K562 (cell line): ENCODE data around the gene PARD3B. TPM values are rescaled to one million over a fixed set of nuclear protein-coding genes. Genes with fewer than 3 reads are reported as not detected.

Experiments
- ATAC-seq: fragments of 200-7000 bp; cut with Tn5 transposase; 3 replicates; pipeline ENCODE4 v1.9.1; 2020; ENCODE audit warnings: moderate library complexity
- BruUV-seq: library from RNA; stranded (reverse); fragments of 400-500 nt; replicated peaks from 2 replicates; lab custom pipeline; 2021; lab: Mats Ljungman, UMichigan
- CTCF ChIA-PET: fragments of 300-600 bp; formaldehyde crosslinking; extraction: SDS; loops from one replicate; lab custom pipeline; 2021; ENCODE audit warnings: low intra/inter-chr PET ratio; lab: Yijun Ruan, JAX
- POLR2A ChIA-PET: fragments of 300-600, 350-650 bp; sonication (Branson Sonifier 250); formaldehyde crosslinking; extraction: SDS; loops from one replicate; lab custom pipeline; 2021; ENCODE audit warnings: antibody characterized with exemption, inconsistent platforms; lab: Yijun Ruan, JAX
- DNase-seq, 4 experiments: peaks; one replicate each; pipeline versions ENCODE4 v3.0.0 to v3.0.0-alpha.2; 2011 to 2018; ENCODE audit warnings: low spot score in 3 of 4, mixed read lengths in 3 of 4; ENCODE audit errors: extremely low read depth in 1 of 4
- FAIRE-seq: peaks from 2 replicates; lab custom pipeline; 2011; peaks lifted over from hg19 to GRCh38; lab: Jason Lieb, UNC
- H2AFZ ChIP-seq: 2 replicates; pipeline ENCODE4 v1.6.0; 2011; ENCODE audit warnings: low read depth, low read length, control low read depth, inconsistent platforms
- H3K27ac ChIP-seq: fragments of 200-600 bp; 3 replicates; pipeline ENCODE4 v1.8.0; 2011; ENCODE audit warnings: low read depth, mild to moderate bottlenecking, control low read depth, inconsistent platforms, low read length, moderate library complexity, mixed read lengths; ENCODE audit errors: extremely low read depth
- H3K27me3 ChIP-seq, 2 experiments: fragments of 300-600 bp in 1 of 2; 2 replicates in 1 of 2; 3 replicates in 1 of 2; pipeline versions ENCODE4 v1.6.0 to v1.8.0; 2011; ENCODE audit warnings: inconsistent platforms in 2 of 2, low read length in 2 of 2, mild to moderate bottlenecking in 1 of 2, mixed read lengths in 1 of 2, moderate library complexity in 1 of 2; ENCODE audit not compliant: control insufficient read depth in 2 of 2, insufficient read depth in 2 of 2
- H3K36me3 ChIP-seq: fragments of 300-600 bp; 3 replicates; pipeline ENCODE4 v1.8.0; 2011; ENCODE audit warnings: mild to moderate bottlenecking, low read length, inconsistent platforms; ENCODE audit not compliant: control insufficient read depth, insufficient read depth
- H3K4me1 ChIP-seq, 2 experiments: fragments of 200-600 bp in 1 of 2; replicated peaks in 1 of 2; 2 replicates in 1 of 2; 3 replicates in 1 of 2; pipeline versions ENCODE4 v1.5.1 to v1.8.0; 2011; ENCODE audit warnings: inconsistent platforms in 2 of 2, low read length in 2 of 2, mild to moderate bottlenecking in 1 of 2, mixed read lengths in 1 of 2, moderate library complexity in 1 of 2; ENCODE audit not compliant: control insufficient read depth in 2 of 2, insufficient read depth in 2 of 2
- H3K4me2 ChIP-seq: 2 replicates; pipeline ENCODE4 v1.6.1; 2011; ENCODE audit warnings: low read length, control low read depth, inconsistent platforms, mixed read lengths; ENCODE audit not compliant: insufficient read depth
- H3K4me3 ChIP-seq: fragments of 200-600 bp; sonication (generic), shearing (Covaris generic); 2 replicates; pipeline ENCODE4 v1.5.1; 2016; ENCODE audit warnings: control low read depth, inconsistent platforms
- H3K79me2 ChIP-seq: fragments of 200-600 bp; 3 replicates; pipeline ENCODE4 v1.8.0; 2011; ENCODE audit warnings: low read length, inconsistent platforms; ENCODE audit not compliant: control insufficient read depth, insufficient read depth
- H3K9ac ChIP-seq, 2 experiments: 2 replicates each; pipeline versions ENCODE4 v1.6.0 to v1.6.1; 2011; ENCODE audit warnings: low read depth in 2 of 2, low read length in 2 of 2, control low read depth in 1 of 2, inconsistent platforms in 1 of 2, mild to moderate bottlenecking in 1 of 2, mixed read lengths in 1 of 2; ENCODE audit not compliant: insufficient read depth in 1 of 2
- H3K9me1 ChIP-seq: one replicate; pipeline ENCODE4 v1.6.0; 2011; ENCODE audit warnings: inconsistent platforms, mild to moderate bottlenecking, low read length, moderate library complexity; ENCODE audit not compliant: control insufficient read depth, insufficient read depth
- H3K9me3 ChIP-seq: replicated peaks from 2 replicates; pipeline ENCODE4 v1.5.1; 2011; ENCODE audit warnings: low read depth, low read length, inconsistent platforms; ENCODE audit not compliant: control insufficient read depth, insufficient read depth
- H4K20me1 ChIP-seq: replicated peaks from 2 replicates; pipeline ENCODE4 v1.6.1; 2011; ENCODE audit warnings: low read length, inconsistent platforms, mixed read lengths; ENCODE audit not compliant: control insufficient read depth, insufficient read depth
- ATF6 ChIP-seq: sonication (generic); formaldehyde crosslinking; IDR thresholded peaks from 2 replicates; pipeline ENCODE4 v1.4.0; 2020; ENCODE audit warnings: mild to moderate bottlenecking, missing genetic modification reagents
- CTBP1 ChIP-seq: fragments of 450-650 bp; IDR thresholded peaks from 2 replicates; pipeline ENCODE4 v1.6.1; 2016; ENCODE audit warnings: borderline replicate concordance
- ERF ChIP-seq: fragments of 450-650 bp; formaldehyde crosslinking; IDR thresholded peaks from 2 replicates; pipeline ENCODE4 v1.4.0; 2020; ENCODE audit warnings: mild to moderate bottlenecking, mixed read lengths
- ESRRB ChIP-seq: fragments of 250-450 bp; sonication (Bioruptor Pico); IDR thresholded peaks from 2 replicates; pipeline ENCODE4 v1.5.0; 2020; ENCODE audit warnings: mild to moderate bottlenecking, moderate library complexity, borderline replicate concordance
- HDAC2 ChIP-seq: fragments of 450-650 bp; IDR thresholded peaks from 2 replicates; pipeline ENCODE4 v1.6.1; 2016; ENCODE audit warnings: mild to moderate bottlenecking
- HMG20B ChIP-seq: fragments of 250-450 bp; sonication (Bioruptor Pico); IDR thresholded peaks from 2 replicates; pipeline ENCODE4 v1.5.0; 2021; ENCODE audit warnings: mild to moderate bottlenecking
- MAFK ChIP-seq: IDR thresholded peaks from 2 replicates; pipeline ENCODE4 v1.6.1; 2011; ENCODE audit warnings: low read length, improper control_type of control experiment
- MXI1 ChIP-seq: IDR thresholded peaks from 2 replicates; pipeline ENCODE4 v1.6.1; 2011; ENCODE audit warnings: low read depth, mild to moderate bottlenecking, improper control_type of control experiment, low read length
- SMAD4 ChIP-seq: fragments of 250-450 bp; sonication (Bioruptor Pico); conservative IDR thresholded peaks from 2 replicates; pipeline ENCODE4 v1.8.0; 2021; ENCODE audit warnings: inconsistent platforms, mild to moderate bottlenecking, moderate library complexity
- SOX6 ChIP-seq: fragments of 450-650 bp; IDR thresholded peaks from 2 replicates; pipeline ENCODE4 v1.6.1; 2014; ENCODE audit warnings: mild to moderate bottlenecking
- ZKSCAN8 ChIP-seq: fragments of 200-800 bp; sonication (Bioruptor generic); IDR thresholded peaks from 2 replicates; pipeline ENCODE4 v1.6.1; 2016; ENCODE audit warnings: missing genetic modification characterization, missing compliant biosample characterization
- ZNF184 ChIP-seq: sonication (generic); formaldehyde crosslinking; IDR thresholded peaks from 2 replicates; pipeline ENCODE4 v1.5.0; 2020; ENCODE audit warnings: missing genetic modification reagents
- ZNF217 ChIP-seq: sonication (generic); formaldehyde crosslinking; IDR thresholded peaks from 2 replicates; pipeline ENCODE4 v1.8.0; 2022; ENCODE audit warnings: mild to moderate bottlenecking, missing genetic modification reagents
- ZNF232 ChIP-seq: sonication (generic); formaldehyde crosslinking; IDR thresholded peaks from 2 replicates; pipeline ENCODE4 v1.8.0; 2022; ENCODE audit warnings: mild to moderate bottlenecking, missing genetic modification reagents
- ZNF395 ChIP-seq: fragments of 200-800 bp; sonication (Bioruptor generic); IDR thresholded peaks from 2 replicates; pipeline ENCODE4 v1.6.1; 2017; ENCODE audit warnings: missing genetic modification characterization, missing compliant biosample characterization
- ZNF764 ChIP-seq: fragments of 250-450 bp; sonication (Bioruptor Pico); IDR thresholded peaks from 2 replicates; pipeline ENCODE4 v1.4.0; 2020; ENCODE audit warnings: low read depth, mild to moderate bottlenecking, moderate library complexity
- WGBS: fragments of 100-300 bp; shearing (Covaris generic); methylation state at CpG from one replicate; pipeline ENCODE4 v1.1.6; 2016; ENCODE audit warnings: low coverage, mixed read lengths; ENCODE audit not compliant: insufficient coverage; ENCODE audit errors: missing lambda C conversion rate; 5-methylcytosine and 5-hydroxymethylcytosine counted together
- in situ Hi-C: fragments of 300-500 bp; cut with MboI; formaldehyde crosslinking; loops from 4 replicates; pipeline ENCODE4 v1.15.0; 2018; ENCODE audit warnings: inconsistent platforms, mixed read lengths
- intact Hi-C: fragments of 100-400 bp; cut with micrococcal nuclease; formaldehyde crosslinking; loops from 2 replicates; pipeline ENCODE4 v1.14.2; 2022
- polyA plus RNA-seq, 8 experiments: library from polyadenylated mRNA; depleted of rRNA in 4 of 8; stranded (reverse) in 5 of 8; unstranded in 3 of 8; fragments of >200 nt; fragmentation: Nextera tagmentation in 2 of 8; fragmentation: Illumina TruSeq in 1 of 8; extraction: Ambion mirVana in 2 of 8; extraction: Trizol in 1 of 8; gene quantifications; 2 replicates each; pipeline versions ENCODE4 v1.2.1 to v1.2.3, GENCODE V29; 2011 to 2014; ENCODE audit warnings: inconsistent platforms in 1 of 8, missing spikeins in 1 of 8
- total RNA-seq, 7 experiments: library from RNA; depleted of rRNA in 6 of 7; stranded (reverse); fragments of >200 nt in 6 of 7; fragmentation: Illumina TruSeq in 2 of 7; extraction: Trizol in 2 of 7; gene quantifications; 2 replicates each; pipeline versions ENCODE4 v1.2.1 to v1.2.3, GENCODE V29; 2011 to 2021; ENCODE audit warnings: low replicate concordance in 1 of 7

Gene PARD3B
- total and polyA plus RNA-seq, 9 of the 15 experiments (the other 6 are each of a cell fraction or from before 2014, with no cell fraction given): 0.15 to 3.0 (median 1.1) TPM

- H3K4me3 ChIP-seq: no peak overlapping the region
- in situ Hi-C loops: no loop called here
- TF ChIP-seq HDAC2 (no peak), SOX6 (no peak), ZNF217 (CRISPR knock-in tag) (no peak), HMG20B (CRISPR knock-in tag) (no peak), CTBP1 (no peak), ZNF232 (CRISPR knock-in tag) (no peak), ATF6 (no peak), ESRRB (no peak), SMAD4 (CRISPR knock-in tag) (no peak), ZKSCAN8 (CRISPR knock-in tag) (no peak), ZNF395 (no peak), ZNF764 (no peak), ERF (CRISPR knock-in tag) (no peak), MXI1 (no peak), MAFK (no peak), ZNF184 (no peak)
- TF ChIP-seq, all 486 proteins: peak for 0
- Histone ChIP-seq H3K36me3 (no peaks in the 10 kb centered on the region), H3K4me2 (no peak overlapping the region), H3K4me1 (no peaks in the 10 kb centered on the region), H2AFZ (no peak overlapping the region), H3K79me2 (no peaks in the 10 kb centered on the region), H3K9ac (no peak overlapping the region), H3K9me3 (no peaks in the 10 kb centered on the region), H3K9me1 (no peaks in the 10 kb centered on the region), H3K27me3 (no peaks in the 10 kb centered on the region), H4K20me1 (no peaks in the 10 kb centered on the region), H3K27ac (no peak overlapping the region)
- ChIA-PET CTCF (no interaction called here), POLR2A (no interaction called here)
- ATAC-seq (no peak), FAIRE-seq (no peak), DNase-seq (no peak)
- WGBS: 0% methylated on average over 3 of the region's 3 CpGs
- no TSS peak for BruUV-seq
- intact Hi-C loops: no loop called here
These were observed 928.5 kb downstream of the PARD3B start for GRCh38 chr2:205473791-205474190.
